Left ventricle myocardium superior (tissue), 1 donor: ENCODE measurements around the gene PIEZO1. TPM values are rescaled to one million over a fixed set of nuclear protein-coding genes. Genes with fewer than 3 reads are reported as not detected.

ENCODE experiments used
- ATAC-seq: fragments of 200-7000 bp; cut with Tn5 transposase; one replicate; pipeline ENCODE4 v1.9.1; 2020; ENCODE audit warnings: mild to moderate bottlenecking, moderate library complexity
- DNase-seq: peaks from one replicate; pipeline ENCODE4 v3.0.0-alpha.2; 2020
- intact Hi-C: fragments of 100-400 bp; cut with micrococcal nuclease; formaldehyde crosslinking; loops from one replicate; pipeline ENCODE4 v1.11.0; 2022
- total RNA-seq: library from RNA; stranded (reverse); fragmentation: NEBNext Ultra II Directional; extraction: Animal tissue kit (Norgen Biotek cat#: 25700); gene quantifications from one replicate; pipeline ENCODE4 v1.2.1, GENCODE V29; 2021
- donor health status: DM: no; HTN: yes; CAD: no; lungs with severe emphysema.

The PIEZO1 gene
- total RNA-seq, 1 donor from 2014 or later = 19.1 TPM

DNA sequence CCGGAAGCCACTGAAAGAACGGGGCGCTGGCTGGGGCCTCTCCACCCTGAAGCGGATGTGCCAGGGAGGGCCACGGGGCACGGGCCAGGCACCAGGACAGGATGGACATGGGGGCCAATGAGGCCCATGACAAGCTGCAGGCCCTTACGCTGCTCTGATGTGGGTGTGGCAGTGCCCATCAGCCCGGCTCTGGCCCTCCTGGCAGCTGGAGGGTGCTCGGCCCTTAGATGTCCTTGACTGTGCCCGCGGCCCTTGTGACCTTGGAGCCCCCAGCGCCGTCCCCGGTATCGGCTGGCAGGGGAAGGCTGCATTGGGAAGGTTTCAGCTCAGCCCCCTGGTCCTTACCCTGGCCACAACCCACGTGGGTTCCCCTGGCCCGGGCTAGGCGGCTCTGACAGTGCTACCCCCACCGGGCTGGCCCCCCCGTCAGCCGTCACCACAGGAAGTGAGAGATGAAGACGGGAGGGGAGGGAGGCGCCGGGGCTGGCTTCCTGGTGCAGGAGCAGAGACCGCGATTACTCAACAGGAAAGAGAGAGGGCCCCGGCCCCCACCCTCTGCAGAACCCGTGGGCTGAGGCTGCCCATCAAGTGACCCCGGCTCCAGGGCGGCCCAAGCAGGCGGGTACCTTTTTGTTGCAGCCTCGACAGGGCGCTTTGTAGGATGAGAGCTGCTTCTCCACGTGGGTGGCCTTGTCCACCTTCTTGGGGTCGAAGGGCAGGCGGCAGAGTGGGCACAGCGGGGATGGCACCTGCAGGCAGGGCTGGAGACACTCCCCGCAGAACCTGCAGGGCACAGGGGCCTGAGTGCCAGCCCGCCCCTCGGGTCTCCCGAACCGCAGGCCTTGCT is 84.2 kb downstream of the PIEZO1 start:
- ATAC-seq = peak; percentile 80
- intact Hi-C loops = no loop called here
- DNase-seq = peak; percentile 93

DNA sequence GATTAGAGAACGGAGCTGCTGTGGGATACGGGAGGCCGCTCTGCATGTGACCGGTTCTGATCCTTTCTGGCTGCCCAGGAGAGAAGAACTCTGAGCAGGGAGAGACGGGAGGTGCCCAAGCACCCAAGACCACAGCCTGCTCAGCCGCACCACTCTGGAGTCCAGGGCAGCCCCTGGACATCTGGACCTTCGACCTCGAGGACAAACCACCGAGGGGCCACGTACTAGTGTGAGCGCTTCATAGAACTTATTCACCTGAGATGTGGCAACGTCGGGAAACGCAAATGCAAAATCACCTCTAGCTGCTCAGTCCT is 84.7 kb downstream of the PIEZO1 start:
- intact Hi-C loops = no loop called here
- ATAC-seq = no peak
- no peak for DNase-seq

DNA sequence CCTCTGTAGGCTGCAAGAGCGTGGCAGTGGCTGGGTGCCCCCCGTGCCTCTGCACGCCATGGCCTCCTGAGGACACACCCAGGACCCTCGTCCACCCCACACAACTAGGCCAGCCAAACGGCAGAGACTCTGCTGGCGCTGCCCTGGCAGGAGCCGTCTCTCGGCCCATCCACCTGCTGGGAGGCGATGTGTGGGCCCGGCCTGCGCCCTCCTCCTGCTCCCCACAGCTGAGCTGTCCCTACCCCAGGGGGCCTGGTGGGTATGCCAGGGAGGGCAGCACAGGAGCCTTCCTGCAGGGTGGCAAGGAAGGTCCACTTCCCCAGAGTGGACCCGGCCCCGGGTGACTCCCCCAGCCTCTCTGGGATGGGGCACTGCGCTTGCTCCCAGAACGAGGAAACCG is 85.8 kb downstream of the PIEZO1 start:
- DNase-seq = no peak
- intact Hi-C loops = no loop called here
- no peak for ATAC-seq

DNA sequence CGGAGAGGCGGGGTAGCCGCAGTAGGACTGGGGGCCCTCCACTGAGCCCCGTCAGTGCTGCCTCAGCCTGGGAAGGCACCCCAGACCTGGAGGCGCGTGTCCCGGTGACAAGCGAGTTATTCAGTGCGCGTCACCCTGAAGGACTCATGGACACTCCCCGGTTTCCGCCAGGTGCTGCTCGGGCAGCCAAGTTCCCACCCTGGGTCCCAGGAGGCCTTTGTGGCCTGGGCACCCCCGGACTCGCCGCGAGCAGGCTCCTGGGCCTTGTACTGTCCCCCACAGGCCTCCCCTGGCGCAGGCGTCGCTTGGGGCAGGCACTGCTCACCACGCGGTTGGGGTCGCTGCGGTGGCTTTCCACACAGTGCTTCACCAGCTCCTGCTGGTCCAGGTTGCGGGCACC is 86.4 kb downstream of the PIEZO1 start:
- DNase-seq (no peak), ATAC-seq (no peak)
- intact Hi-C loops = no loop called here

DNA sequence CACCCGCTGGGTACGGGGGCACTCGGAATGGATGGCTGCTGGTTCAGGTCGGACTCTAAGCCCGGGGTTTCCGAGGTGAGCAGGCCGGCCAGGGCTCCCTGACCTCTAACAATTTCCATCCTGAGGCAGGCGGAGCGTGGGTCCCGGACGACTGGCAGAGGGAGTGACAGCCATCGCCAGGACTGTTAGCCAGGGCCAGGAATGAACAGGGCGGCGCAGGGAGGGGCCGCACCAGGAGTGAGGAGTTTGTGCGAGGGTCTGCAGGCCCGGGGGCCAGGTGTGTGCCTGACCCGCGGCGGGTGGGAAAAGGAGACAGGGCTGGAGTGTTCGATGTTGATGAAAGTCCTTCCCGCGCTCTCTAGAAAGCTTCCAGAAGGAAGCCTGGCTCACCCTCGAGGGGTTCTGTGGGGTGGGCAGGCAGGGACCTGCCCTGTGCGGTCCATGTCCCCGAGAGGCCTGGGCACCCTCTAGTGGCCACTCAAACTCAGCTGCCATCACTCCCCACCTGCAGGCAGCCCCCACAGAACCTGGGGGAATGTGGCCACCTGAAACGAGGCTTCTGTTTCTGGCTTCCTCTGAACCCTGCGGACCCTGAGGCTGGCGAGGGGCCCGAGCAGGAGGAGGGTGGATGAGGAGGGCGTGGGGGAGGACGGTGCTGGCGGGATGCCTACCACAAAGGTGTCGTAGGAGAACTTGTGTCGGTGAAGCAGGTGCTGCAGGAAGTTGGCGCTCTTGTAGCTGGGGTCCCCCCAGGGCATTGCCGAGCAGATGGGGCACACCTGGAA is 87.0 kb downstream of the PIEZO1 start:
- ATAC-seq = peak; percentile 9
- intact Hi-C loops = no loop called here
- peak; percentile 29 for DNase-seq

DNA sequence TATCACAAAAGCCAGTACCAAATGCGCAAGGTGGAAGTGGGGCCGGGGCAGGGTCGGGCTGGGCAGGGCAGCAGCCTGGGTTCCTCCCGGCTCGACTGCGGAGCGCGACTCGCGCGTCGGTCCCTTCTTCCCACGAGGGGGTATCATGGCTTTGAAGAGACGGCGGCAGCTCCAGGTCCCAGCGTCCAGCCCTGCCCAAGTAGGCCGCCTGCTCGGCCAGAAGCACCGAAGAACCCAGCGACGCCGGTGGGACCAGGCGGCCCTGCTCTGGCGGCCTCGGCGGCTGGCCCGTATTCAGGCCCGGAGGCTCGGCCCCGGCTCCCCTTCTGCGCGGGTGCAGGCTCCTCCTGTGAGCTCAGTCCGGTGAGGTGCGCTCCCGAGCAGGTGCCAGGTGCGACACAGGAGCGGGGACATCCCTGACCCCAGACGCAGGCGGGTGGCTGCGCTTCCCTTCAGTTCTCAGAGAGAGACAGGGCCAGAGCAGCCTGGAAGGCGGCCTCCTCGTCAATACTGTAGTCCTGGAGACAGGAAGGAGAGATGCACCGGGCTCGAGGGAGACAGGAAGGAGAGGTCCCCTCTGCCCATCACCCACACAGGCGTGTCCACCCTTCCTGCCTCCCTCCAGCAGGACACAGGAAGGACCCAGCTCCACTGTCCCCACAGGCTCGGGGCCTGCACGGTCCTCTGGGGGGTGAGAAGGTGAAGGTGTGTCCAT is 87.7 kb downstream of the PIEZO1 start:
- DNase-seq (no peak), ATAC-seq (no peak)
- intact Hi-C loops = no loop called here

DNA sequence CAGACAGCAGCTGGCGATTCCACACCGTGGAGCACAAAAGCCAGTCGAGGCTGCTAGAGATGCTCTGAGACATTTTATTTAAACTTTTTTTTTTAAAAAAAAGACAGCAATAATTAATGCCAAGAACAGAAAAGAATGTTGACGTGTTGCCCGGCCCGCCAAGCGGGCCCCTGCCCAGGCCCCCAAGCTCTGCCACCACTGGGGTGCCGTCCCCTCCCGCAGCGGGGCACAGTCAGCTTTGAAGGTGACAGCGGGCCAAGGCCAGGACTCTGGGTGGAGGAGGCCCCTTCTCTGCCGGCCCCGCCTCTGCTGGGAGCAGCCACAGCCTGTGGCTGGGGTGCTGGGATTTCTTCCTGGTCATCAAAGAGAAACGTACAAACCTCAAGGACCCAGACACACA is 88.6 kb downstream of the PIEZO1 start:
- intact Hi-C loops = no loop called here
- no peak for ATAC-seq
- no peak for DNase-seq

DNA sequence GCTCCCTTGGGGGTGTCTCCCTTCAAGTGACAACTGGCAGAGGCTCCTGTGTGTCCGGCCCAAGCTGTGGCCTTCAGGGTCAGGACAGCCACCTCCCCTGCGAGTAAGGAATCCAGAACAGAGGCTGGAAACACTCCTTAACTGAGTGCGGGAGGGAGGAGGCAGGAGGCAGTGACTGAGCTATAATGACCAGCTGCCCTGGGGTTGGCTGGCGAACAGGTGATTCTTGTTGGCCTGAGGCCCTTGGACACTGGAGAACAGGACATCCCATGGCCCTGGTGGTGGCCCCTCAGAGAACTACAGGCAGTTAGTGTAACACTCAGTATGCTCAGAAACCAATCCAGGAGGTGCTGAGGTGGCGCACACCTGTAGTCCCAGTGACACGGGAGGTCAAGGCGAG is 89.3 kb downstream of the PIEZO1 start:
- ATAC-seq (no peak), DNase-seq (no peak)
- intact Hi-C loops = no loop called here

DNA sequence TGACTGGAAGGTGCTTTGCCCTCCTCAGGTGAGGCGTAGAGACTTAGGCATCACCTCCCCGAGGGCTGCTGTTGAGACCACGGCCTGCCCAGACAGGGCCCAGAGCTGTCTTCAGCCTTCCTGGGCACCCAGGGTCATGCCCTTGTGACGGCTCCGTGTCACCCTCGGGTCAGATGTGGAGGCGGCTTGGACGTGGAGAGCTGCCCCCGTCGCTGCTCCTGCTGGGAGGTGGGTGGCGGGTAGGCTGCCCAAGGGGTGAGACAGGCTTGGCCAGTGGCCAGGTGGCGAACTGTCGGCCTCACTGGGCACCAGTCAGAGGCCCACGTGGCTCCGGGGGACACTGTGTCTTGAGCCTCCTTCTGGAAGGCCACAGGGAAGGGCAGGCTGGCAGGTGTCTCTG is 89.8 kb downstream of the PIEZO1 start:
- DNase-seq (no peak), ATAC-seq (no peak)
- intact Hi-C loops = no loop called here

DNA sequence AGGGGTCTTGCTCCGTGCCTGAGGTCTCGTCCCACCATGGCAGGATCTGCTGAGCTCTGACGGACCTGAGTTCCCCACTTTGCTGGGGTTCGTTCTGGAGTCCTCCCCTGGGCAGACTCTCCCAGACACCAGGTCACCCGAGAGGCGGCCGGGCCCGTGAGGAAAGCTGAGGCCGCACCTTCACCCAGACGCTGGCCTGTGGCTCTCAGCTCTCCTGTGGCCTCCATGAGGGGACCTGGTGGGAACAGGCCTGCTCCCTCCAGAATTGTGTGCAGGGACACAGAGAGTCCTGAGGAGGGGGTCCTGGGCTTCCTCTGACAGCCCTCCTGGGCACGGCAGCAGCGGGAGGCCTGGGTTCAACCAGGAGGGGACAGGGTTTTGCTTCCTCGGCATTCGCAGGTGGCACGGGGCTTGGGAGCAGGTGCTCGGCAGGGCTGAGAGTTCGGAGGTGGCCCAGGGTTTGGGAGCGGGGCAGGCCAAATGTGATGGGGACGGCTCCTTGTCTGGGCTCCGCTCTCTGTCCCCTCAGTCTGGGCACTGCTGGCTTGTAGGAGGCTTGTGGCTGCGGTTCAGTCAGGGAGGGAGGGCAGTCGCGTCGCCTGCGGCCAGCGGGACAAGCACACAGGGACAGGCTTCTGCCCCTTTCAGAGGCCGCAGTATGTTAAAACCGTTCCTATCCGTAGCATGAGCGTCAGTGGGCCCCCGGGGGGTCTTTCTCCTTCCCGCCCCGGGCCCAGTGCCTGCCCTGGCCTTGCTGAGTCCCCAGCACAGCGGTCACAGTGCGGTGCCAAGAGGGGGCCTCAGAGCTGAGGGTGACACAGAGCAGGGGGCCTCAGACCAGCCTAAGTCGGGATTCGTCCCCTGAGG is 90.6 kb downstream of the PIEZO1 start:
- no peak for DNase-seq
- ATAC-seq = no peak
- intact Hi-C loops = no loop called here

DNA sequence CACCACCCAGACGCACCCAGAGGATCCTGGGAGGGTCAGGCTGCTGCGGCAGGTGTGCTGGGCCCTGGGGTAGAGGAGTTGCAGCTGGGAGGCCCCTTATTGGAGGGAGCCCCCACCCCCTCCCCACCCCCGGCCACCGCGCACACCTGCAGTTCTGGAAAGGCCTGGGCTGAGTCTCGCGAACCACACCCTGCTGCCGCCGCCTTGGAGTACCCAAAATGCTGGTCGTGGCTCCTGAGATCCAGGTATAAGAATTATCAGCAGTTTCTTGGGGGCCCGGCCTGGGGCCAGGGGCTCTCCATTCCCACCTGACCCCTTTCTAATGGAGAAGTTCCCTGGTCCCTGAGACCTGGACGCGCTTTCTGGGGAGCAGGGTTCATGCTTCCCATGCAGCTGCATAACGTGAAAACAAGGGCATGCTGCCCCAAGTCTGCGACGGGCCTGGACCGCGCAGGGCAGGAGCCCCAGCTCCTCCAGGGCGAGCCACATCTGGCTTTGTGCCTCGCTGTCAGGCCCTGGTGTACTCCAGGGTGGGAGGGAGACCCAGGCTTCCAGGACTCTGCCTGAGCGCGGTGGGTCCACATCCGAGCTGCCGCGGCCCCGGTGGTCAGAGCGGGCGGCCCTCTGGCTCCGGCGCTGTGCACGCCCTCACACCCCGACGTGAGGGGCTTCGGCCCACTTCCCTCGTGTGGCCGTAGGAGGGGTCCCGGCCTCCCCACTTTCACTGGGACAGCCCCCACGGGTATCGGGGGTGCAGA is 91.4 kb downstream of the PIEZO1 start:
- no peak for ATAC-seq
- intact Hi-C loops = no loop called here
- DNase-seq = no peak

DNA sequence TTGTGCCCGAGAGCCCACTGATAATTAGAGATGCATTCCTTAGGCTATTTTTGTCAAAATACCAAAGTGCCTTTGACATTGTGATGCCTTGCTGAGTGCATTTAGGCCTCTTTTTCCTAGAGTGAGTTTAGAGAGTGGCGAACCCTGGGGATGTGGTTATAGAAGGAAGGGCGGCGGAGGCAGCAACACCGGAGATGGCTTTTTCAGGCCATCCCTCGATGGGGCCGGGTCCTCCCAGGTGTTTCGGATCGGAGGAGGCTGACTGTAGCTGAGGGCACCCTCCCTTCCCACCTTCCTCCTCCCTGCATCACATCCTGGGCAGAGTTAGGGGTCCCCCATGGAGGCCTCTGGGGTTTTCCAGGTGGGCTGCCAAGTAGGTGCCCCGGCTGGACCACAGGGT is 92.2 kb downstream of the PIEZO1 start:
- no peak for ATAC-seq
- intact Hi-C loops = no loop called here
- no peak for DNase-seq

DNA sequence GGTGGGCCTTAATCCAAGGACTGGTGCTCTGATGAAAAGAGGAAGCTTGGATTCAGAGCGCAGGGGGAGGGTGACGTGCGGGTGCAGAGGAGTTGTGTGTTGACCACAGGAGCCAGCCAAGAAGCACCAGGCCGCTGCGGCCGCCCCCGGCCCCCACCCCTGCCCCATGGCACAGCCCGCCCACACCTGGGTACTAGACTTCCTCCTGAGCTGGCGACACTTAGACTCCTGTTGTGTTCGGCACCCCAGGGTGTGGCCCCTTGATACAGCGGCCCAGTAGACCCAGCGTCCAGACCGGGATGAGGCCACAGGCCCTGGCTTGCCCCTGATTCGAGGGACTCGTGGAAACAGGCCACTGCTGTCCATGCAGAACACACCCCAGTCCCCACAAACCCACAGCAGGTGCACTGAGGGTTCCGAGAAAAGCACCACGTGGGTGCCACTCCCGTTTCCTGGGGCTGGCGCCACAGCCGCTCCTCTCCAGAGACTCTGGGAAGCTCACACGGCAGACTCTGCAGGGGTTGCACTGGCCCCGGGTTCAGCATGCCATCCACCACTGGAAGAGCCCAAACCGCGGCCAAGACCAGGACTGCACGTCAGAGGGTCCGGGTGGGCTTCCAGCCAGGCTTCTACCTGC is 93.0 kb downstream of the PIEZO1 start:
- ATAC-seq = no peak
- intact Hi-C loops = no loop called here
- peak; percentile 46 for DNase-seq

DNA sequence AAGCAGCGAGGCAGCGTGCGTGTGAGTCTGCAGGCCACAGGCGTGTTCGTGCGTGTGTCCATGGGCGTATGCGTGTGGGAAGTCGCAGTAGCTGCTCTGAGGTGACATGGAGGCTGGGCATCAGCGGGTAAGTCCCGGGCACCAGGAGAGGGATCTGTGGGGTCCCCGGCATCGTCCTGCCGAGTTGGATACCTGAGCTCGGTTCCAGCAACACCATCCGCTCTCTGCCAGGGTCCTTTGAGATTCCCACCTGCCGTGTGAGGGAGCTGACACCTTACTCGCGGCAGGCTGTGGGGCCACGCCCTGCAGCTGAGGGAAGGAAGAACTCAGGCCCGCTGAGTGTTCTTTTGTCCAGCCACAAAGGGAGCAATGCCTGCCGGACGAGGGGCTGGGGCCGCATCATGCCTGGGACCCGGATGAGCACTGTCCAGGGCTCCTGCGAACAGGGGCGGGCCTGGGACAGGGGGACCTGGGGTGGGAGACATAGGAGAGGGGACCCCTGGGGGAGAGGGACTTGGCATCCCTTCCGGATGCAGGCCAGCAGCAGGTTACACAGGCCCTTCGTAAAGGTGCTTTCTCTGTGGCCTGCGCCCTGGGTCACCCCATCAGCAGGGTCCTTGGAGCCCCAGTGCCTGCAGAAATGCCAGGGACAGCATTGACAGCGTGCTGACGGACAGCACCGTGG is 93.7 kb downstream of the PIEZO1 start:
- ATAC-seq (no peak), DNase-seq (no peak)
- intact Hi-C loops = no loop called here

DNA sequence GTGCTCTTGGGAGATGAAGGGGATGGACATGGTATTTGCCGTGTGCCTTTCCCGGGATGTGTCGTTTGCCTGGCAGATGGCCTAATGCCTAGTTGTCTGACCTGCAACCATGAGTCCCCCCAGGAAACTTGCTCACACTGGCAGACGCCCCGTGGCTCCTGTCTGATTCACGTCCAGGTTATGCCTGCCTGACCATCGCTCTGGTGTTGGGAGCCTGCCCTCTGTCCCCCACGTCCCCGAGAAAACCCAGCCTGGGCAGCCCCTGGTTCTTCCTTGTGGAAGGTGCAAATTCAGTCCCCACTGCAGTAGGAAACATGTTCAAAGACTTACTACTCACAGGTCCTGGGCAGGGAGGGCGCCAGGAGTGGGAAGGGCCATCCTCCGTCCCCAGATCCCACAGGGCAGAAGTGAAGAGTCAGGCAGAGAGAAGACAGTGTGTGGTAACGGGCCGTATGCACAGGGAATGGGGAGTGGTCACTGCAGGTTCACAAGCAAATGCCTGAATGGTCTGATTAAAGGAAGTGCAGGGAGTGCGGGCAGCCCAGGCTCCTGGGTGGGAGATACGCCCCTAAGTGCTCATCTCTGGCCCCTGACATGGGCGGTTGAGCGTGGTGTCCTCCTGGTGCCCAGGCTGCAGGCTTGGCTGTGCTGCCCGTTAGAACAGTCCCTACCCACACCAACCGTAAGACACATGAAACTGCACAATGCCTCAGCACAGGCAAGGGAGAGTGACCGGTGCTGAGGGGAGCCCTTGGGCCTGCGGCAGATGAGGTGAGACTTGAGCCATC is 94.5 kb downstream of the PIEZO1 start:
- DNase-seq = no peak
- intact Hi-C loops = no loop called here

DNA sequence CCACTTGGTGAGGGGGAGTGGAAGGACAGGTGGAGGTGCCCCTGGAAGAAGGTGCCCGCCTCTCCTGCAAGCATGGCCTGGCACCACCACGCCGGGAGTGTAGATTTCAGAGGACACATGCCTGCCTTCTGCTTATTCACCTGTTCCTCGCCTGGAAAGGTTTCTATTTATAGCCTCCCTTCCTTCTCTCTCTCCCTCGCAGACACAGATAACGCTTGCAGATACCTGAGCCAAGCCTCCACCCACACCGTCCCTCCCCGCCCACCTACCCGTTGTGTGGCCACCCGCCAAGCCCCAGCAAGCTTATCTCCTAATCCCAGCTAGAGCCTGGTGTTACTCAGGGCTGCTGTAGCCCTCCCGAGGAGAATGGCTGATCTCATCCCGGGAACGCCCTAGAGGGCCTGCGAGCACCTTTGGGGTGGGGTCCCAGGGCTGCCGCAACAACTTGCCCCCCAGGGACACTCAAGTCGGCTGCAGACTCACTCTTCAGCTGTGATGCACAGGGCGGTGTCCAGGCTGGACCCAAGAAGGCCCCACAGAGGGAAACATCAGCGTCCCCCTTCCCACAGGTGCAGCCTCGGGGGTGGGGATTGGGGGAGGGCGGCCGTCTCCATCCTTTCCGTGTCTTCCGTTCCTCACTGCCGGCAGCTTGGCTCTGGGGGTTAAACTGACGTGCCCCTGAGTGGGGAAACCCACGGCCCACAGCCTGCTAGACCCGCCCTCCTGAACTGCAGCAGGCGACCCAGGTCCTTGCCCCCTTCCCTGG is 96.8 kb downstream of the PIEZO1 start:
- ATAC-seq = peak; percentile 38
- intact Hi-C loops = no loop called here
- DNase-seq = peak; percentile 60

More for the DNA sequence above, 94.5 kb downstream of the PIEZO1 start:
- ATAC-seq = no peak
